ENCODE data around the gene ZNF280C.
"Not testable (repeated sequence)": the region's sequence is repeated elsewhere in the genome, so short reads cannot be mapped to it uniquely, and the experiment has no call there.

The ZNF280C gene, protein sequence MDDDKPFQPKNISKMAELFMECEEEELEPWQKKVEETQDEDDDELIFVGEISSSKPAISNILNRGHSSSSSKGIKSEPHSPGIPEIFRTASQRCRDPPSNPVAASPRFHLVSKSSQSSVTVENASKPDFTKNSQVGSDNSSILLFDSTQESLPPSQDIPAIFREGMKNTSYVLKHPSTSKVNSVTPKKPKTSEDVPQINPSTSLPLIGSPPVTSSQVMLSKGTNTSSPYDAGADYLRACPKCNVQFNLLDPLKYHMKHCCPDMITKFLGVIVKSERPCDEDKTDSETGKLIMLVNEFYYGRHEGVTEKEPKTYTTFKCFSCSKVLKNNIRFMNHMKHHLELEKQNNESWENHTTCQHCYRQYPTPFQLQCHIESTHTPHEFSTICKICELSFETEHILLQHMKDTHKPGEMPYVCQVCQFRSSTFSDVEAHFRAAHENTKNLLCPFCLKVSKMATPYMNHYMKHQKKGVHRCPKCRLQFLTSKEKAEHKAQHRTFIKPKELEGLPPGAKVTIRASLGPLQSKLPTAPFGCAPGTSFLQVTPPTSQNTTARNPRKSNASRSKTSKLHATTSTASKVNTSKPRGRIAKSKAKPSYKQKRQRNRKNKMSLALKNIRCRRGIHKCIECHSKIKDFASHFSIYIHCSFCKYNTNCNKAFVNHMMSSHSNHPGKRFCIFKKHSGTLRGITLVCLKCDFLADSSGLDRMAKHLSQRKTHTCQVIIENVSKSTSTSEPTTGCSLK

DNA sequence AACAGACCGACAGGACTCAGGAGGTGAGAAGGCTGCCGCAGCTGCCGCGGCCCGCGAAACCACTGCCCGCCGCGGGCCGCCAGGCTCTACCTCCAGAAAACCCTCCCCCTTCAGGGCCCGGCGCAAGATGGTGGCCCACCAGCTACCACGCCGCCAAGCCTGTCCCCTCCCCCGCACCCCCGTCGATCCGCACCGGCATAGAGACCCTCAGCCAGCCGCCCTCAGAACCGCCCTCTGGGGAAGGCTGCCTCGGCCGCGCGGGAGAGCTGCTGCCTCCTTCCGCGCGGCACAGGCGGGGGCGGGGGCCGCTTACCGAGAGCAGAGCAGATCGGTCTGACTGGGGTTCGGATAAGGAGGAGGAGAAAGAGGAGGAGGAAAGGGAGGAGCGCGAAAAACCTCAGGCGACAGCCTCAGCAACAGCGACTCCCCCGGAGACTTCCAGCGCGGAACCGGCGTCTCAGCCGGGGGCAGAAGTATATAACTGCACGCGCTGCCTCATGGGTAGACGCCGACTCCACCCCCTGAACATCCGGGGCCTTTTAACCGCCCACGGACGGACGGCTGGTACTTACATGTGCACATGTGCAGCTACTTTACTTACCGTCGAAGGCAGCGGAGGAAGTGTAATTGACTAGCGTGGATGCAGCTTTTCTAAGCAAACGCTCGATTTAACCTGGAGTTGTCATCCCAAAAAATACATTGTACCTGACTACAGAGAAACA lies at the start of gene ZNF280C:
Gene ZNF280C, minus strand, starts transcription at position 451 of the 722 bp plus-strand sequence. CDS start 8,450 bp downstream, outside the sequence.
- DNase-seq, result peak; percentile 81 to 85

- DNase-seq, result no peak
These were observed 36.1 kb upstream of the ZNF280C start for GRCh38 chrX:130304587-130305368.

GRCh38 chrX:130301977-130302376 lies 33.3 kb upstream of the ZNF280C start:
- no peak for DNase-seq

DNA sequence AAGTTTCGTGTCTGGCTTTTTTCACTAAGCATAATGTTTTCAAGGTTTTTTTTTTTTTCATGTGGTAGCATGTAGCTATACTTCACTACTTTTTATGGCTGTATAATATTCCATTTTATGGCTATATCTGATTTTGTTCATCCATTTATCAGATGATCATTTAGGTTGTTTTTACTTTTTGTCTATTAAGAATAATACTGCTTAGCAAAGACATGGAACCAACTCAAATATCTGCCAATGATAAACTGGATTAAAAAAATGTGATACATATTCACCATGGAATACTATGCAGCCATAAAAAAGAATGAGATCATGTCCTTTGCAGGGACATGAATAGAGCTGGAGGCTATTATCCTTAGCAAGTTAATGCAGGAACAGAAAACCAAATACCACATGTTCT lies 32.7 kb upstream of the ZNF280C start:
- no peak for DNase-seq

DNA sequence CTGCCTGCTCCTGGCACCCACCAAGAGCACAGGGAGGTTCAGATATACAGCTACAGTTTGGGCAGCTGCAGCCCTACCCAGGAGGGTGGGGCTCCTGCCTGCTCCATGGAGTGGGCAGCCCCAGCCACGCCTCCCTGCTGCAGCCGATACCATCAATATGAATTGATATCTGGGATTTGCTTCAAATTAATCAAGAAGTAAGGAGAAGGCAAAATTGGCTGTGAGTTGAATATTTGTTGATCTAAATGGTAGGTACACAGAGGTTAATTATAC lies 31.2 kb upstream of the ZNF280C start:
- DNase-seq, result no peak

GRCh38 chrX:130299279-130300009 lies 30.7 kb upstream of the ZNF280C start:
- DNase-seq, result no peak

GRCh38 chrX:130296743-130297142 lies 28.0 kb upstream of the ZNF280C start:
- no peak for DNase-seq

GRCh38 chrX:130296297-130296678 lies 27.6 kb upstream of the ZNF280C start:
- no peak for DNase-seq

GRCh38 chrX:130295519-130296296 lies 27.0 kb upstream of the ZNF280C start:
- no peak for DNase-seq

DNA sequence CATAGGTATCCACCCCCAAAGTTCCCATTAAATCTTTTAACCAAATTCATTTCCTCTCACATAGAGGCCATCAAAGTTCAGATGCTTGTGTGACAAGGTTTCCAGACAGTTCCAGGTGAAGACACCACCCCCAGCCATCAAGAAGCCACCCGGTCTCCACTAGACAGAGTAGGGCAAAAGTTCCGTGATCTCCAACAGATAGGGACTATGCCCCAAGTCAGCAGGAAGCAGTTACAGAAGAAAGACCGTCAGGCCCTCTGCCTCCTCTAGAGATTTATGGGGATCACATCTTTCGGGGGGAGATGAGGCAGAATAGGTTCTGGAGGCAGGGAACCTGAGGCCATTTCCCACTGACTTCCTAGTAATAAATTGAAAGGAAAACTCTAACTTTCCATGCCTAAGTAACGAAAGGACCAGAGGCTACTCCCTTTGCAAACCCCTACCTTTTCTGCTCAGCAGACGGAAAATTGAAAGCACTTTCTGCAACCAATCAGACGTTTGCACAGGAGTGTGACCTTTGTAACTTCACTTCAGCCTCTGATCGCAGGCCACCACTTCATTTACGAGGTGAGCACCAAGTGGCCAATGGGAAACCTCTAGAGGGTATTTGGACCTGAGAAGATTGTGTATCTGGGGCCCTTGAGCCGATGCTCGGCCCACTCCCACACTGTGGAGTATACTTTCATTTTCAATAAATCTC lies 18.5 kb upstream of the ZNF280C start:
- no peak for DNase-seq

- DNase-seq, result no peak
These were observed 17.0 kb upstream of the ZNF280C start for GRCh38 chrX:130285710-130286109.

DNA sequence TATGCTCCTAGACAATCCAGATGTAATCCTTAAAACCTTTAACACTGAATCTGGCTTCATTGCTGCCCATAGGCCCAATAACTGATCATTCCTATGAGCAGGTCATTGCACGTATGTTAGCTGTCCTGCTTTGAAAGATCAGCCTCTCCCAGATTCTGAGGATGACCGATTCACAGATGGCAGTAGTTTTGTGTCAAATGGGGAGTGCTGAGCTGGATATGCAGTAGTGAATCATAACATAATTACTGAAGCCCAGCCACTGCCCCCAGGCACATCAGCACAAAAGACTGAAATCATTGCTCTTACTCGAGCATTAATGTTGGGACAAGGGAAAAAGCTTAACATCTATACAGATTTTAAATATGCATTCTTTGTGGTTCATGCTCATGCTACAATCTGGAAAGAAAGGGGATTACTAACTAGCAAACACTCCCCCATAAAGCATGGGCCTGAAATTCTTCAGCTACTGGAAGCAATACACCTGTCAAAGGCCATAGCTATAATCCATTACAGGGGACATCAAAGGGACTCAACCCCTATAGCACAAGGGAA lies 16.4 kb upstream of the ZNF280C start:
- DNase-seq, result no peak

GRCh38 chrX:130282151-130282550 lies 13.5 kb upstream of the ZNF280C start:
- no peak for DNase-seq

- no peak for DNase-seq
These were observed 12.2 kb upstream of the ZNF280C start for GRCh38 chrX:130280901-130281300.

GRCh38 chrX:130272253-130272652 lies 3.6 kb upstream of the ZNF280C start:
- not testable (repeated sequence) for DNase-seq

DNA sequence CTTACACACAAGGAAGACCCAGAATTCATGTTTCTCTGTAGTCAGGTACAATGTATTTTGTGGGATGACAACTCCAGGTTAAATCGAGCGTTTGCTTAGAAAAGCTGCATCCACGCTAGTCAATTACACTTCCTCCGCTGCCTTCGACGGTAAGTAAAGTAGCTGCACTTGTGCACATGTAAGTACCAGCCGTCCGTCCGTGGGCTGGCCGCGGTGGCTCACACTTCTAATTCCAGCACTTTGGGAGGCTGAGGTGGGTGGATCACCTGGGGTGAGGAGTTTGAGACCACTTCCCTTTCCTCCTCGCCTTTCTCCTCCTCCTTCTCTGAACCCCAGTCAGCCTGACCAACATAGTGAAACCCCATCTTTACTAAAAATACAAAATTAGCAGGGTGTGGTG lies 692 bp upstream of the ZNF280C start:
- not testable (repeated sequence) for DNase-seq

- DNase-seq, result no peak
These were observed 697 bp downstream of the ZNF280C start for GRCh38 chrX:130267956-130268448.

GRCh38 chrX:130264573-130264972 lies 4.1 kb downstream of the ZNF280C start:
- DNase-seq, result no peak

- no peak for DNase-seq
These were observed 5.7 kb downstream of the ZNF280C start for GRCh38 chrX:130263016-130263415.

DNA sequence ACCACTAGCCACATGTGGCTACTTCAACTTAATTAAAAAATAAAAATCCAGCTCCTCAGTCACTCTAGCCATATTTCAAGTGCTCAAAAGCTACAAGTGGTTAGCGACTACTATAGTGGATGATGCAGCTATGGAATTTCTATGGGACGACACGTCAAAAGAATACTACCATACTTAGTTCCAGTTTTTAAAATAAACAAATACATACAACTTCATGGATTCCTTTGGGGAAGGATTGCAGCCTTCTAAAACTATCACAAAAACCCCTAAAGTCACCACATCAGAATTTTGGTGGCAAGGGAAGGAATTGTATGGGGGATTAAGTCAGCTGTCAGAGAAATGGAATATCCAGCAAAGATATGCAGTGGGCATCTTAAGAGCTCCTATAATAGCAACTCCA lies 6.5 kb downstream of the ZNF280C start:
- DNase-seq, result no peak
